Smooth muscle cell (in vitro differentiated cells): ENCODE data around the gene SNCB. TPM values are rescaled to one million over a fixed set of nuclear protein-coding genes. Genes with fewer than 3 reads are reported as not detected.

Experiments
- DNase-seq: peaks from one replicate; lab custom pipeline; 2025; ENCODE audit not compliant: unreplicated experiment; lab: John Stamatoyannopoulos, UW
- H2AFZ ChIP-seq: fragments of 200-600 bp; sonication (generic); 2 replicates; pipeline ENCODE4 v1.6.0; 2016; ENCODE audit warnings: antibody characterized with exemption, low read depth, mild to moderate bottlenecking
- H3F3A ChIP-seq: fragments of 200-600 bp; sonication (generic); 2 replicates; pipeline ENCODE4 v1.6.0; 2017; ENCODE audit warnings: antibody characterized with exemption, low read depth
- H3K27ac ChIP-seq: fragments of 200-600 bp; sonication (generic); 2 replicates; pipeline ENCODE4 v1.5.1; 2016; ENCODE audit warnings: low read depth, mild to moderate bottlenecking
- H3K27me3 ChIP-seq: fragments of 200-600 bp; sonication (generic); 2 replicates; pipeline ENCODE4 v1.6.1; 2016; ENCODE audit warnings: low read depth, mild to moderate bottlenecking
- H3K36me3 ChIP-seq: fragments of 200-600 bp; sonication (generic); 2 replicates; pipeline ENCODE4 v1.5.1; 2016; ENCODE audit warnings: low read depth
- H3K4me1 ChIP-seq: fragments of 200-600 bp; sonication (generic); 2 replicates; pipeline ENCODE4 v1.5.1; 2016; ENCODE audit warnings: low read depth
- H3K4me2 ChIP-seq: fragments of 200-600 bp; sonication (generic); 2 replicates; pipeline ENCODE4 v1.6.0; 2016; ENCODE audit warnings: mild to moderate bottlenecking
- H3K4me3 ChIP-seq: fragments of 200-600 bp; sonication (generic); 2 replicates; pipeline ENCODE4 v1.5.1; 2016; ENCODE audit warnings: mild to moderate bottlenecking
- H3K79me2 ChIP-seq: fragments of 200-600 bp; sonication (generic); 2 replicates; pipeline ENCODE4 v1.6.0; 2016; ENCODE audit warnings: low read depth, mild to moderate bottlenecking
- H3K9ac ChIP-seq: fragments of 200-600 bp; sonication (generic); 2 replicates; pipeline ENCODE4 v1.6.0; 2016; ENCODE audit warnings: low read depth
- H3K9me3 ChIP-seq: fragments of 200-600 bp; sonication (generic); replicated peaks from 2 replicates; pipeline ENCODE4 v1.5.1; 2016; ENCODE audit warnings: low read depth
- H4K20me1 ChIP-seq: fragments of 200-600 bp; sonication (generic); 2 replicates; pipeline ENCODE4 v1.6.0; 2016; ENCODE audit warnings: low read depth
- CTCF ChIP-seq: fragments of 200-600 bp; sonication (generic); IDR thresholded peaks from 2 replicates; pipeline ENCODE4 v1.5.1; 2017; ENCODE audit warnings: borderline replicate concordance, mild to moderate bottlenecking, antibody characterized with exemption; ENCODE audit not compliant: insufficient read depth, poor library complexity, severe bottlenecking
- WGBS: methylation state at CpG from one replicate; pipeline ENCODE4 v1.1.7; 2016; ENCODE audit warnings: low lambda C conversion rate; 5-methylcytosine and 5-hydroxymethylcytosine counted together
- polyA plus RNA-seq: library from polyadenylated mRNA; unstranded; fragments of >200 nt; fragmentation: Nextera tagmentation; extraction: Ambion mirVana; gene quantifications from 2 replicates; pipeline ENCODE4 v1.2.1, GENCODE V29; 2016
- total RNA-seq: library from RNA; depleted of rRNA; stranded (reverse); fragments of >200 nt; gene quantifications from 2 replicates; pipeline ENCODE4 v1.2.3, GENCODE V29; 2014

Gene SNCB
- total and polyA plus RNA-seq, 2 experiments from 2014 or later, result 0.45 to 0.55 TPM

- Histone ChIP-seq H3K27me3 (peaks cover 24% of the 10 kb centered on the region), H2AFZ (no peak overlapping the region), H3K4me3 (no peak overlapping the region), H3K4me2 (no peak overlapping the region), H3K9me3 (no peaks in the 10 kb centered on the region), H3K27ac (no peak overlapping the region), H3K79me2 (no peaks in the 10 kb centered on the region), H4K20me1 (no peaks in the 10 kb centered on the region), H3K4me1 (no peaks in the 10 kb centered on the region), H3K36me3 (no peaks in the 10 kb centered on the region), H3K9ac (no peak overlapping the region), H3F3A (no peaks in the 10 kb centered on the region)
- TF ChIP-seq CTCF, result no peak
- DNase-seq, result no peak
- 89% methylated on average over 8 of the region's 8 CpGs for WGBS
Observed at GRCh38 chr5:176670449-176670848, 40.1 kb upstream of the SNCB start.

GRCh38 chr5:176667637-176668036 is 37.3 kb upstream of the SNCB start:
- no peaks in the 10 kb centered on the region for H4K20me1 ChIP-seq
- no peak overlapping the region for H3K27ac ChIP-seq
- TF ChIP-seq CTCF, result no peak
- H3K27me3 ChIP-seq, result peaks cover 28% of the 10 kb centered on the region
- no peaks in the 10 kb centered on the region for H3F3A ChIP-seq
- no peaks in the 10 kb centered on the region for H3K36me3 ChIP-seq
- WGBS, result 76% methylated on average over 7 of the region's 7 CpGs
- no peak for DNase-seq
- no peaks in the 10 kb centered on the region for H3K79me2 ChIP-seq
- no peaks in the 10 kb centered on the region for H3K4me1 ChIP-seq
- no peak overlapping the region for H2AFZ ChIP-seq
- H3K4me2 ChIP-seq, result no peak overlapping the region
- no peaks in the 10 kb centered on the region for H3K9me3 ChIP-seq
- H3K9ac ChIP-seq, result no peak overlapping the region
- H3K4me3 ChIP-seq, result no peak overlapping the region

- no peak overlapping the region for H3K27ac ChIP-seq
- DNase-seq, result no peak
- H3K27me3 ChIP-seq, result peaks cover 24% of the 10 kb centered on the region
- H3K9me3 ChIP-seq, result no peaks in the 10 kb centered on the region
- H3K4me1 ChIP-seq, result no peaks in the 10 kb centered on the region
- no peaks in the 10 kb centered on the region for H3K36me3 ChIP-seq
- no peaks in the 10 kb centered on the region for H3F3A ChIP-seq
- H3K9ac ChIP-seq, result no peak overlapping the region
- no peaks in the 10 kb centered on the region for H3K79me2 ChIP-seq
- no peak overlapping the region for H3K4me2 ChIP-seq
- H4K20me1 ChIP-seq, result no peaks in the 10 kb centered on the region
- WGBS, result 87% methylated on average over 6 of the region's 6 CpGs
- H3K4me3 ChIP-seq, result no peak overlapping the region
- no peak overlapping the region for H2AFZ ChIP-seq
- no peak for TF ChIP-seq CTCF
Observed at GRCh38 chr5:176665517-176665916, 35.2 kb upstream of the SNCB start.

GRCh38 chr5:176664886-176665285 is 34.6 kb upstream of the SNCB start:
- TF ChIP-seq CTCF, result no peak
- H3K4me2 ChIP-seq, result no peak overlapping the region
- WGBS, result 79% methylated on average over 18 of the region's 19 CpGs
- no peak for DNase-seq
- no peak overlapping the region for H2AFZ ChIP-seq
- no peaks in the 10 kb centered on the region for H4K20me1 ChIP-seq
- H3K27ac ChIP-seq, result no peak overlapping the region
- no peaks in the 10 kb centered on the region for H3F3A ChIP-seq
- no peak overlapping the region for H3K4me3 ChIP-seq
- no peak overlapping the region for H3K9ac ChIP-seq
- H3K9me3 ChIP-seq, result no peaks in the 10 kb centered on the region
- H3K36me3 ChIP-seq, result no peaks in the 10 kb centered on the region
- no peaks in the 10 kb centered on the region for H3K79me2 ChIP-seq
- no peaks in the 10 kb centered on the region for H3K4me1 ChIP-seq
- peaks cover 24% of the 10 kb centered on the region for H3K27me3 ChIP-seq
